K562 (cell line): ENCODE data around the gene ROBO2. TPM values are rescaled to one million over a fixed set of nuclear protein-coding genes. Genes with fewer than 3 reads are reported as not detected.
A peak's percentile ranks its signal among the peaks of the same experiment; 100 is the strongest.

Source experiments
- ATAC-seq: fragments of 200-7000 bp; cut with Tn5 transposase; 3 replicates; pipeline ENCODE4 v1.9.1; 2020; ENCODE audit warnings: moderate library complexity
- BruUV-seq: library from RNA; stranded (reverse); fragments of 400-500 nt; replicated peaks from 2 replicates; lab custom pipeline; 2021; lab: Mats Ljungman, UMichigan
- CTCF ChIA-PET: fragments of 300-600 bp; formaldehyde crosslinking; extraction: SDS; loops from one replicate; lab custom pipeline; 2021; ENCODE audit warnings: low intra/inter-chr PET ratio; lab: Yijun Ruan, JAX
- POLR2A ChIA-PET: fragments of 300-600, 350-650 bp; sonication (Branson Sonifier 250); formaldehyde crosslinking; extraction: SDS; loops from one replicate; lab custom pipeline; 2021; ENCODE audit warnings: antibody characterized with exemption, inconsistent platforms; lab: Yijun Ruan, JAX
- DNase-seq, 4 experiments: peaks; one replicate each; pipeline versions ENCODE4 v3.0.0 to v3.0.0-alpha.2; 2011 to 2018; ENCODE audit warnings: low spot score in 3 of 4, mixed read lengths in 3 of 4; ENCODE audit errors: extremely low read depth in 1 of 4
- FAIRE-seq: peaks from 2 replicates; lab custom pipeline; 2011; peaks lifted over from hg19 to GRCh38; lab: Jason Lieb, UNC
- H2AFZ ChIP-seq: 2 replicates; pipeline ENCODE4 v1.6.0; 2011; ENCODE audit warnings: low read depth, low read length, control low read depth, inconsistent platforms
- H3K27ac ChIP-seq: fragments of 200-600 bp; 3 replicates; pipeline ENCODE4 v1.8.0; 2011; ENCODE audit warnings: low read depth, mild to moderate bottlenecking, control low read depth, inconsistent platforms, low read length, moderate library complexity, mixed read lengths; ENCODE audit errors: extremely low read depth
- H3K27me3 ChIP-seq, 2 experiments: fragments of 300-600 bp in 1 of 2; 2 replicates in 1 of 2; 3 replicates in 1 of 2; pipeline versions ENCODE4 v1.6.0 to v1.8.0; 2011; ENCODE audit warnings: inconsistent platforms in 2 of 2, low read length in 2 of 2, mild to moderate bottlenecking in 1 of 2, mixed read lengths in 1 of 2, moderate library complexity in 1 of 2; ENCODE audit not compliant: control insufficient read depth in 2 of 2, insufficient read depth in 2 of 2
- H3K36me3 ChIP-seq: fragments of 300-600 bp; 3 replicates; pipeline ENCODE4 v1.8.0; 2011; ENCODE audit warnings: mild to moderate bottlenecking, low read length, inconsistent platforms; ENCODE audit not compliant: control insufficient read depth, insufficient read depth
- H3K4me1 ChIP-seq, 2 experiments: fragments of 200-600 bp in 1 of 2; replicated peaks in 1 of 2; 2 replicates in 1 of 2; 3 replicates in 1 of 2; pipeline versions ENCODE4 v1.5.1 to v1.8.0; 2011; ENCODE audit warnings: inconsistent platforms in 2 of 2, low read length in 2 of 2, mild to moderate bottlenecking in 1 of 2, mixed read lengths in 1 of 2, moderate library complexity in 1 of 2; ENCODE audit not compliant: control insufficient read depth in 2 of 2, insufficient read depth in 2 of 2
- H3K4me2 ChIP-seq: 2 replicates; pipeline ENCODE4 v1.6.1; 2011; ENCODE audit warnings: low read length, control low read depth, inconsistent platforms, mixed read lengths; ENCODE audit not compliant: insufficient read depth
- H3K4me3 ChIP-seq: fragments of 200-600 bp; sonication (generic), shearing (Covaris generic); 2 replicates; pipeline ENCODE4 v1.5.1; 2016; ENCODE audit warnings: control low read depth, inconsistent platforms
- H3K79me2 ChIP-seq: fragments of 200-600 bp; 3 replicates; pipeline ENCODE4 v1.8.0; 2011; ENCODE audit warnings: low read length, inconsistent platforms; ENCODE audit not compliant: control insufficient read depth, insufficient read depth
- H3K9ac ChIP-seq, 2 experiments: 2 replicates each; pipeline versions ENCODE4 v1.6.0 to v1.6.1; 2011; ENCODE audit warnings: low read depth in 2 of 2, low read length in 2 of 2, control low read depth in 1 of 2, inconsistent platforms in 1 of 2, mild to moderate bottlenecking in 1 of 2, mixed read lengths in 1 of 2; ENCODE audit not compliant: insufficient read depth in 1 of 2
- H3K9me1 ChIP-seq: one replicate; pipeline ENCODE4 v1.6.0; 2011; ENCODE audit warnings: inconsistent platforms, mild to moderate bottlenecking, low read length, moderate library complexity; ENCODE audit not compliant: control insufficient read depth, insufficient read depth
- H3K9me3 ChIP-seq: replicated peaks from 2 replicates; pipeline ENCODE4 v1.5.1; 2011; ENCODE audit warnings: low read depth, low read length, inconsistent platforms; ENCODE audit not compliant: control insufficient read depth, insufficient read depth
- H4K20me1 ChIP-seq: replicated peaks from 2 replicates; pipeline ENCODE4 v1.6.1; 2011; ENCODE audit warnings: low read length, inconsistent platforms, mixed read lengths; ENCODE audit not compliant: control insufficient read depth, insufficient read depth
- BCL6 ChIP-seq: fragments of 250-450 bp; sonication (Bioruptor Pico); IDR thresholded peaks from 2 replicates; pipeline ENCODE4 v1.4.0; 2020
- EZH2 ChIP-seq: IDR thresholded peaks from 2 replicates; pipeline ENCODE4 v1.6.1; 2012; ENCODE audit warnings: low read depth, mild to moderate bottlenecking, inconsistent platforms, low read length, borderline replicate concordance
- FIP1L1 ChIP-seq: fragments of 200-400 bp; formaldehyde crosslinking; IDR thresholded peaks from 2 replicates; pipeline ENCODE4 v1.6.1; 2018; ENCODE audit warnings: mild to moderate bottlenecking, low read depth, low read length; ENCODE audit not compliant: poor library complexity, severe bottlenecking
- GATAD2B ChIP-seq: fragments of 450-650 bp; IDR thresholded peaks from 2 replicates; pipeline ENCODE4 v1.6.1; 2017; ENCODE audit warnings: mild to moderate bottlenecking, borderline replicate concordance
- MECOM ChIP-seq: fragments of 250-450 bp; sonication (Bioruptor Pico); IDR thresholded peaks from 2 replicates; pipeline ENCODE4 v1.8.0; 2022; ENCODE audit warnings: inconsistent platforms
- NR2C1 ChIP-seq, 2 experiments: fragments of 450-650 bp; IDR thresholded peaks; 2 replicates each; pipeline ENCODE4 v1.6.1; 2017; ENCODE audit warnings: mild to moderate bottlenecking in 2 of 2, antibody characterized with exemption in 1 of 2, inconsistent platforms in 1 of 2, missing compliant biosample characterization in 1 of 2, missing genetic modification characterization in 1 of 2
- NR2C2 ChIP-seq, 2 experiments: fragments of 200-800 bp in 1 of 2; sonication (Bioruptor generic) in 1 of 2; sonication (generic) in 1 of 2; formaldehyde crosslinking in 1 of 2; IDR thresholded peaks; 2 replicates each; pipeline versions ENCODE4 v1.6.1 to v1.8.0; 2016 to 2022; ENCODE audit warnings: mild to moderate bottlenecking in 1 of 2, missing compliant biosample characterization in 1 of 2, missing genetic modification characterization in 1 of 2, missing genetic modification reagents in 1 of 2
- SP1 ChIP-seq: sonication (generic); formaldehyde crosslinking; IDR thresholded peaks from 2 replicates; pipeline ENCODE4 v1.8.1; 2022; ENCODE audit warnings: mild to moderate bottlenecking, missing genetic modification reagents
- TCFL5 ChIP-seq: fragments of 250-450 bp; sonication (Bioruptor Pico); conservative IDR thresholded peaks from 2 replicates; pipeline ENCODE4 v1.6.1; 2021; ENCODE audit warnings: mild to moderate bottlenecking, moderate library complexity, matching md5 sums
- ZNF165 ChIP-seq: fragments of 250-450 bp; sonication (Bioruptor Pico); IDR thresholded peaks from 2 replicates; pipeline ENCODE4 v1.4.0; 2020; ENCODE audit warnings: borderline replicate concordance
- ZNF282 ChIP-seq: sonication (generic); formaldehyde crosslinking; IDR thresholded peaks from 2 replicates; pipeline ENCODE4 v1.8.1; 2023; ENCODE audit warnings: missing genetic modification reagents
- ZNF431 ChIP-seq: sonication (generic); formaldehyde crosslinking; IDR thresholded peaks from 2 replicates; pipeline ENCODE4 v1.8.0; 2022; ENCODE audit warnings: mild to moderate bottlenecking, missing genetic modification reagents
- WGBS: fragments of 100-300 bp; shearing (Covaris generic); methylation state at CpG from one replicate; pipeline ENCODE4 v1.1.6; 2016; ENCODE audit warnings: low coverage, mixed read lengths; ENCODE audit not compliant: insufficient coverage; ENCODE audit errors: missing lambda C conversion rate; 5-methylcytosine and 5-hydroxymethylcytosine counted together
- in situ Hi-C: fragments of 300-500 bp; cut with MboI; formaldehyde crosslinking; loops from 4 replicates; pipeline ENCODE4 v1.15.0; 2018; ENCODE audit warnings: inconsistent platforms, mixed read lengths
- intact Hi-C: fragments of 100-400 bp; cut with micrococcal nuclease; formaldehyde crosslinking; loops from 2 replicates; pipeline ENCODE4 v1.14.2; 2022
- polyA plus RNA-seq, 8 experiments: library from polyadenylated mRNA; depleted of rRNA in 4 of 8; stranded (reverse) in 5 of 8; unstranded in 3 of 8; fragments of >200 nt; fragmentation: Nextera tagmentation in 2 of 8; fragmentation: Illumina TruSeq in 1 of 8; extraction: Ambion mirVana in 2 of 8; extraction: Trizol in 1 of 8; gene quantifications; 2 replicates each; pipeline versions ENCODE4 v1.2.1 to v1.2.3, GENCODE V29; 2011 to 2014; ENCODE audit warnings: inconsistent platforms in 1 of 8, missing spikeins in 1 of 8
- total RNA-seq, 7 experiments: library from RNA; depleted of rRNA in 6 of 7; stranded (reverse); fragments of >200 nt in 6 of 7; fragmentation: Illumina TruSeq in 2 of 7; extraction: Trizol in 2 of 7; gene quantifications; 2 replicates each; pipeline versions ENCODE4 v1.2.1 to v1.2.3, GENCODE V29; 2011 to 2021; ENCODE audit warnings: low replicate concordance in 1 of 7
- TF ChIP-seq, protein P1 (sequence below), 2 experiments: fragments of 450-650 bp; IDR thresholded peaks; 2 replicates each; pipeline ENCODE4 v1.6.1; 2016
- TF ChIP-seq, protein P2 (sequence below): sonication (generic); formaldehyde crosslinking; IDR thresholded peaks from 2 replicates; pipeline ENCODE4 v1.4.0; 2020; ENCODE audit warnings: mild to moderate bottlenecking, missing genetic modification reagents

The ROBO2 gene
- total and polyA plus RNA-seq, 9 of the 15 experiments (the other 6 are each of a cell fraction or from before 2014, with no cell fraction given) = 0.84 to 3.0 (median 1.7) TPM

DNA sequence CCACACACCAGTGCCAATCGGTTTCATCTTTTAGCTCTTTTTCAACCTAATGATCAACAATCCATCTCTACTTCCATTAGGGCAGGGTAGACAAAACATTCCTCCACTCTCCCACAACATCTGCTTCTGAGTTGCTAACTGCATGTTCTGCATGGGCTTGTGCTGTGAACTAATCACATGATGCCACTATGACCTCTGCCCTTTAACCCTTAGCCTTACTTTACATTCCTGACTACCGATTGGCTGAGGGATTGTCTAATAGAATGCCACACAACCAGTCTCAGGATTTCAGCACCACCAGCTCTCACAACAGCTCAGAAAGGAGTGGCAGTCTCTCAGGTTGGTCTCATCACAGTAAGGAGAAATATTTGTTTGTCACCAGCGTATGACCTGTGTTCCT is 562.8 kb downstream of the ROBO2 start:
- no peak overlapping the region for H3K4me2 ChIP-seq
- H3K27ac ChIP-seq = no peak overlapping the region
- no peaks in the 10 kb centered on the region for H3K79me2 ChIP-seq
- 0% methylated on average over 2 of the region's 3 CpGs for WGBS
- no peak overlapping the region for H3K9ac ChIP-seq
- no peaks in the 10 kb centered on the region for H4K20me1 ChIP-seq
- TF ChIP-seq NR2C2 (CRISPR knock-in tag; IDR thresholded peaks at IDR 0.05) (peak; percentile 32; the same call in 1 of the 2 replicates), NR2C2 (tag; IDR thresholded peaks at IDR 0.05) (no peak), NR2C1 (IDR thresholded peaks at IDR 0.05) (peak; percentile 61), NR2C1 (tag; IDR thresholded peaks at IDR 0.05) (peak; percentile 69), FIP1L1 (no peak), ZNF165 (no peak), TCFL5 (no peak), GATAD2B (no peak), ZNF282 (no peak), BCL6 (CRISPR knock-in tag) (no peak), MECOM (CRISPR knock-in tag) (no peak), ZNF431 (CRISPR knock-in tag) (no peak), SP1 (no peak), EZH2 (no peak)
- TF ChIP-seq, protein P1, sequence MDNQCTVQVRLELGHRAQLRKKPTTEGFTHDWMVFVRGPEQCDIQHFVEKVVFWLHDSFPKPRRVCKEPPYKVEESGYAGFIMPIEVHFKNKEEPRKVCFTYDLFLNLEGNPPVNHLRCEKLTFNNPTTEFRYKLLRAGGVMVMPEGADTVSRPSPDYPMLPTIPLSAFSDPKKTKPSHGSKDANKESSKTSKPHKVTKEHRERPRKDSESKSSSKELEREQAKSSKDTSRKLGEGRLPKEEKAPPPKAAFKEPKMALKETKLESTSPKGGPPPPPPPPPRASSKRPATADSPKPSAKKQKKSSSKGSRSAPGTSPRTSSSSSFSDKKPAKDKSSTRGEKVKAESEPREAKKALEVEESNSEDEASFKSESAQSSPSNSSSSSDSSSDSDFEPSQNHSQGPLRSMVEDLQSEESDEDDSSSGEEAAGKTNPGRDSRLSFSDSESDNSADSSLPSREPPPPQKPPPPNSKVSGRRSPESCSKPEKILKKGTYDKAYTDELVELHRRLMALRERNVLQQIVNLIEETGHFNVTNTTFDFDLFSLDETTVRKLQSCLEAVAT (IDR thresholded peaks at IDR 0.05) = no peak
- TF ChIP-seq, protein P2, sequence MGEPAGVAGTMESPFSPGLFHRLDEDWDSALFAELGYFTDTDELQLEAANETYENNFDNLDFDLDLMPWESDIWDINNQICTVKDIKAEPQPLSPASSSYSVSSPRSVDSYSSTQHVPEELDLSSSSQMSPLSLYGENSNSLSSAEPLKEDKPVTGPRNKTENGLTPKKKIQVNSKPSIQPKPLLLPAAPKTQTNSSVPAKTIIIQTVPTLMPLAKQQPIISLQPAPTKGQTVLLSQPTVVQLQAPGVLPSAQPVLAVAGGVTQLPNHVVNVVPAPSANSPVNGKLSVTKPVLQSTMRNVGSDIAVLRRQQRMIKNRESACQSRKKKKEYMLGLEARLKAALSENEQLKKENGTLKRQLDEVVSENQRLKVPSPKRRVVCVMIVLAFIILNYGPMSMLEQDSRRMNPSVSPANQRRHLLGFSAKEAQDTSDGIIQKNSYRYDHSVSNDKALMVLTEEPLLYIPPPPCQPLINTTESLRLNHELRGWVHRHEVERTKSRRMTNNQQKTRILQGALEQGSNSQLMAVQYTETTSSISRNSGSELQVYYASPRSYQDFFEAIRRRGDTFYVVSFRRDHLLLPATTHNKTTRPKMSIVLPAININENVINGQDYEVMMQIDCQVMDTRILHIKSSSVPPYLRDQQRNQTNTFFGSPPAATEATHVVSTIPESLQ (CRISPR knock-in tag) = no peak
- TF ChIP-seq, all 486 proteins: peak for 2
- H2AFZ ChIP-seq = no peak overlapping the region
- ChIA-PET CTCF (no interaction called here), POLR2A (no interaction called here)
- no peak overlapping the region for H3K4me3 ChIP-seq
- ATAC-seq (no peak), DNase-seq (no peak), FAIRE-seq (no peak)
- H3K9me3 ChIP-seq = no peaks in the 10 kb centered on the region
- no peaks in the 10 kb centered on the region for H3K27me3 ChIP-seq
- in situ Hi-C loops (no loop called here), intact Hi-C loops (no loop called here)
- no peaks in the 10 kb centered on the region for H3K36me3 ChIP-seq
- H3K4me1 ChIP-seq = no peaks in the 10 kb centered on the region
- no TSS peak for BruUV-seq
- no peaks in the 10 kb centered on the region for H3K9me1 ChIP-seq
